ENCODE data around the gene DNLZ. TPM values are rescaled to one million over a fixed set of nuclear protein-coding genes. Genes with fewer than 3 reads are reported as not detected.
"Not testable (repeated sequence)": the region's sequence is repeated elsewhere in the genome, so short reads cannot be mapped to it uniquely, and the experiment has no call there.

Gene DNLZ
- total RNA-seq, 1 donor from 2014 or later = 14.5 TPM

- Mint-ChIP-seq H3K36me3 (ENCODE audit: low read depth, unreplicated experiment) (no peaks in the 10 kb centered on the region), H3K27me3 (ENCODE audit: unreplicated experiment) (peaks cover 9% of the 10 kb centered on the region), H3K4me1 (ENCODE audit: unreplicated experiment) (peaks cover 4% of the 10 kb centered on the region), H3K9me3 (ENCODE audit: unreplicated experiment) (no peaks in the 10 kb centered on the region), H3K27ac (ENCODE audit: unreplicated experiment) (no peak overlapping the region), H3K4me3 (ENCODE audit: unreplicated experiment) (no peak overlapping the region)
- no peak for DNase-seq (ENCODE audit: low spot score)
- no peak for TF ChIP-seq CTCF (IDR thresholded peaks at IDR 0.05; ENCODE audit: unreplicated experiment)
These were observed 38.8 kb downstream of the DNLZ start for GRCh38 chr9:136324501-136325300.

- Mint-ChIP-seq H3K4me1 (ENCODE audit: unreplicated experiment) (no peaks in the 10 kb centered on the region), H3K27me3 (ENCODE audit: unreplicated experiment) (peaks cover 5% of the 10 kb centered on the region), H3K27ac (ENCODE audit: unreplicated experiment) (no peak overlapping the region), H3K9me3 (ENCODE audit: unreplicated experiment) (no peaks in the 10 kb centered on the region), H3K36me3 (ENCODE audit: low read depth, unreplicated experiment) (no peaks in the 10 kb centered on the region), H3K4me3 (ENCODE audit: unreplicated experiment) (no peak overlapping the region)
- no peak for TF ChIP-seq CTCF (IDR thresholded peaks at IDR 0.05; ENCODE audit: unreplicated experiment)
- DNase-seq (ENCODE audit: low spot score) = no peak
These were observed 40.2 kb downstream of the DNLZ start for GRCh38 chr9:136323371-136323789.

DNA sequence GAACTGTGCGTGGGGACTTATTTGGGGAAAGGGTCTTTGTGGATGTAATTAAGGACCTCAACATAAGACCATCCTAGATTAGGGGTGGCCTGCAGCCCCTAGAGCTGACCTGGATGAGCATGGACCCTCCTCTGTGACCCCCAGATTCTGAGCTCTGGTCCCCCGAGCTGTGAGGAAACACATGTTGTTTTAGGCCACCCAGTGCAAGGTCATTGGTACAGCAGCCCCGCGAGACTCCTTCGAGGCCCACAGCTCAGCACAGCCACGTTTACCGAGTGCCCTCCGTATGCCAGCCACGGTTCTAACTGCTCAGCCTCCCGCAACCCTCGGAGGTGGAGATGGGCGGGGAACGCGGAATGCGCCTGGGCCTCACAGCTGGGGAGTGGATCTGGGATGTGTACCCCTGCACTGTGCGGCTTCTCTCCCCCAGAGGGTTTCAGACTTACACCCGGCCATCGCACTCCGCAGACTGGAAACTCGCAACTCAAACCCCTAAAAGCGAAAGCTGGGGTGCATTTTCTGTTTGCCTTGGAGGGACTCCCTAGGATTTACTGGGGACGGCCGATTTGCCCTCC lies 40.7 kb downstream of the DNLZ start:
- Mint-ChIP-seq H3K9me3 (ENCODE audit: unreplicated experiment) (no peaks in the 10 kb centered on the region), H3K4me1 (ENCODE audit: unreplicated experiment) (no peaks in the 10 kb centered on the region), H3K27ac (ENCODE audit: unreplicated experiment) (no peak overlapping the region), H3K36me3 (ENCODE audit: low read depth, unreplicated experiment) (no peaks in the 10 kb centered on the region), H3K4me3 (ENCODE audit: unreplicated experiment) (no peak overlapping the region), H3K27me3 (ENCODE audit: unreplicated experiment) (peaks cover 7% of the 10 kb centered on the region)
- no peak for DNase-seq (ENCODE audit: low spot score)
- no peak for TF ChIP-seq CTCF (IDR thresholded peaks at IDR 0.05; ENCODE audit: unreplicated experiment)

GRCh38 chr9:136321561-136321960 lies 42.0 kb downstream of the DNLZ start:
- no peak for TF ChIP-seq CTCF (IDR thresholded peaks at IDR 0.05; ENCODE audit: unreplicated experiment)
- Mint-ChIP-seq H3K4me1 (ENCODE audit: unreplicated experiment) (no peaks in the 10 kb centered on the region), H3K4me3 (ENCODE audit: unreplicated experiment) (no peak overlapping the region), H3K27me3 (ENCODE audit: unreplicated experiment) (peaks cover 8% of the 10 kb centered on the region), H3K9me3 (ENCODE audit: unreplicated experiment) (no peaks in the 10 kb centered on the region), H3K36me3 (ENCODE audit: low read depth, unreplicated experiment) (no peaks in the 10 kb centered on the region), H3K27ac (ENCODE audit: unreplicated experiment) (no peak overlapping the region)
- no peak for DNase-seq (ENCODE audit: low spot score)

DNA sequence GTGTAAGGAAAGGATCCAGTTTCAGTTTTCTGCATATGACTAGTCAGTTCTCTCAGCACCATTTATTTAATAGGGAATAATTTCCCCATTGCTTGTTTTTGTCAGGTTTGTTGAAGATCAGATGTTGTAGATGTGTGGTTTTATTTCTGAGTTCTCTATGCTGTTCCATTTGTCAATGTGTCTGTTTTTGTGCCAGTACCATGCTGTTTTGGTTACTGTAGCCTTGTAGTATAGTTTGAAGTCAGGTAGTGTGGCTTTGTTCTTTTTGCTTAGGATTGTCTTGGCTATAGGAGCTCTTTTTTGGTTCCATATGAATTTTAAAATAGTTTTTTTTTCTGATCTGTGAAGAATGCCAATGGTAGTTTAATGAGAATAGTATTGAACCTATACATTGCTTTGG lies 42.6 kb downstream of the DNLZ start:
- not testable (repeated sequence) for H3K9me3 Mint-ChIP-seq (ENCODE audit: unreplicated experiment); H3K4me3 Mint-ChIP-seq (ENCODE audit: unreplicated experiment)
- H3K27me3 Mint-ChIP-seq (ENCODE audit: unreplicated experiment) = peaks cover 14% of the 10 kb centered on the region

DNA sequence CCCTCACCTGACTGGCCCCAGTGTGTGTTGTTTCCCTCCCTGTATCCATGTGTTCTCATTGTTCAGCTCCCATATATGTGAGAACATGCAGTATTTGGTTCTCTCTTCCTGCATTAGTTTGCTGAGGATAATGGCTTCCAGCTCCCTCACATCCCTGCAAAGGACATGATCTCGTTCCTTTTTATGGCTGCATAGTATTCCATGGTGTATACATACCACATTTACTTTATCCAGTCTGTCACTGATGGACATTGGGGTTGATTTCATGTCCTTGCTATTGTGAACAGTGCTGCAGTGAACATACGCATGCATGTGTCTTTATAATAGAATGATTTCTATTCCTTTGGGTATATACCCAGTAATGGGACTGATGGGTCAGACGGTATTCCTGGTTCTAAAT lies 43.6 kb downstream of the DNLZ start:
- not testable (repeated sequence) for H3K4me1 Mint-ChIP-seq (ENCODE audit: unreplicated experiment); H3K9me3 Mint-ChIP-seq (ENCODE audit: unreplicated experiment); H3K4me3 Mint-ChIP-seq (ENCODE audit: unreplicated experiment); H3K27ac Mint-ChIP-seq (ENCODE audit: unreplicated experiment); DNase-seq (ENCODE audit: low spot score)
- peaks cover 15% of the 10 kb centered on the region for H3K27me3 Mint-ChIP-seq (ENCODE audit: unreplicated experiment)
- H3K36me3 Mint-ChIP-seq (ENCODE audit: low read depth, unreplicated experiment) = peaks cover 11% of the 10 kb centered on the region

More for the DNA sequence above, 42.6 kb downstream of the DNLZ start:
- not testable (repeated sequence) for H3K4me1 Mint-ChIP-seq (ENCODE audit: unreplicated experiment); H3K36me3 Mint-ChIP-seq (ENCODE audit: low read depth, unreplicated experiment); DNase-seq (ENCODE audit: low spot score); H3K27ac Mint-ChIP-seq (ENCODE audit: unreplicated experiment)

DNA sequence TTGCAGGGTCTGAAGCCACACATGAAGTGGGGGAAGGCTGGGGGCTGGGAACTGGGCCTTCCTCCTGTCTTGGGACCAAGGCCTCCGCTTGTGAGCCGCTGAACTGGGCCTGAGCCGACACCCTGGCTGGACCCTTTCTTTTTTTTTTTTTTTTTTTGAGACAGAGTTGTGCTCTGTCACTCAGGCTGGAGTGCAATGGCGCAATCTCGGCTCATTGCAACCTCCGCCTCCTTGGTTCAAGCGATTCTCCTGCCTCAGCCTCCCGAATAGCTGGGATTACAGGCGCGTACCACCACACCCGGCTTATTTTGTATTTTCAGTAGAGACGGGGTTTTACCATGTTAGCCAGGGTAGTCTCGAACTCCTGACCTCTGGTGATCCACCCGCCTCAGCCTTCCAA lies 44.3 kb downstream of the DNLZ start:
- DNase-seq (ENCODE audit: low spot score); H3K4me3 Mint-ChIP-seq (ENCODE audit: unreplicated experiment); H3K4me1 Mint-ChIP-seq (ENCODE audit: unreplicated experiment); H3K27ac Mint-ChIP-seq (ENCODE audit: unreplicated experiment); H3K9me3 Mint-ChIP-seq (ENCODE audit: unreplicated experiment): not testable (repeated sequence)
- Mint-ChIP-seq H3K27me3 (ENCODE audit: unreplicated experiment) (peaks cover 18% of the 10 kb centered on the region), H3K36me3 (ENCODE audit: low read depth, unreplicated experiment) (peaks cover 13% of the 10 kb centered on the region)

All from endothelial cell (in vitro differentiated cells).